ENCODE results near the gene ZNF573. TPM values are rescaled to one million over a fixed set of nuclear protein-coding genes. Genes with fewer than 3 reads are reported as not detected.
A peak's percentile ranks its signal among the peaks of the same experiment; 100 is the strongest.

ZNF573 gene
- total and polyA plus RNA-seq, 2 of the 13 experiments (the other 11 are each of a cell fraction or from before 2014, with no cell fraction given) = 3.1 to 9.3 TPM

DNA sequence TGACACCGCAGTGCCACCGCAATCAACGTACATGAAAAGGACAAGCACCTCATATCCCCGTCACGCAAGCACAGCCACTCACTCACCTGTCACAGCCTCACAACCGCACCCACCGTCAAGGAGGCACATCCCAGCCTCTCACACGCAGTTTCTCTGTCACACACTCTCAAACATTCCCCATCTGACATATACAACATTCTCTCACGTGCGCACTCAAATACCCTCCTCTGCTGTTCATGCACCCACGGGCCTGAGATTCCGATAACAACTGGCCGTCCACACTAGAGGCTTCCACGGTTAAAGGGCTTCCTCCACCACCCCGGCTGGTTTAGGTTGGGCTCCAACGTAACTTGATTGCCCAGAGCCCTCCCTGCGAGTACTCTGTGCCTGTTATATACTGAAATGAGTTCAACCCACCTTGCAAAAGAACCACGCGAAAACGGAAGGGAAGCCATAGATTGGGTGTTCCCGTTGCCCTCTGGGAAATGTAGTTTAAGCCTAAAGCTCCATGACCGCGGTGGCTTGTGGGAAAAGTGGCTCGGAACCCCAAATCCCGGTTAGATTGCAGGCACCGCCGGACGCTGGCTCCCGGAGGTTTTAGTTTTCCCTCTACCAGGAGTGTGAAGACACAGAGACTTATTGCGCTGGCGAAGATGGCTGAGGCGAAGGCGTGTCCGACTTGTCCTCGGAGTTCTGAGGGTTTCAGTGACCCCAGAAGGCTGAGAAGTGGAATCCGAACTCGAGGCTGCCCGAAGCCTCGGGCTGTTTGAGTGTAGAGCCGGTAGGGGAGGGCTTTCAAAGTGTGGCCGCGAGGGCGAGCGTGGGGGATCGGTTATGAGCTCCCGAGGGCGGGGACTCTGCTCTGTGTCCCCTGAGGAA lies at the start of gene ZNF573 (continued):
- TF ChIP-seq, protein P1, sequence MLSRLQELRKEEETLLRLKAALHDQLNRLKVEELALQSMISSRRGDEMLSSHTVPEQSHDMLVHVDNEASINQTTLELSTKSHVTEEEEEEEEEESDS (CRISPR knock-in tag; IDR thresholded peaks at IDR 0.05; ENCODE audit: borderline replicate concordance) = no peak
- TF ChIP-seq, protein P2, sequence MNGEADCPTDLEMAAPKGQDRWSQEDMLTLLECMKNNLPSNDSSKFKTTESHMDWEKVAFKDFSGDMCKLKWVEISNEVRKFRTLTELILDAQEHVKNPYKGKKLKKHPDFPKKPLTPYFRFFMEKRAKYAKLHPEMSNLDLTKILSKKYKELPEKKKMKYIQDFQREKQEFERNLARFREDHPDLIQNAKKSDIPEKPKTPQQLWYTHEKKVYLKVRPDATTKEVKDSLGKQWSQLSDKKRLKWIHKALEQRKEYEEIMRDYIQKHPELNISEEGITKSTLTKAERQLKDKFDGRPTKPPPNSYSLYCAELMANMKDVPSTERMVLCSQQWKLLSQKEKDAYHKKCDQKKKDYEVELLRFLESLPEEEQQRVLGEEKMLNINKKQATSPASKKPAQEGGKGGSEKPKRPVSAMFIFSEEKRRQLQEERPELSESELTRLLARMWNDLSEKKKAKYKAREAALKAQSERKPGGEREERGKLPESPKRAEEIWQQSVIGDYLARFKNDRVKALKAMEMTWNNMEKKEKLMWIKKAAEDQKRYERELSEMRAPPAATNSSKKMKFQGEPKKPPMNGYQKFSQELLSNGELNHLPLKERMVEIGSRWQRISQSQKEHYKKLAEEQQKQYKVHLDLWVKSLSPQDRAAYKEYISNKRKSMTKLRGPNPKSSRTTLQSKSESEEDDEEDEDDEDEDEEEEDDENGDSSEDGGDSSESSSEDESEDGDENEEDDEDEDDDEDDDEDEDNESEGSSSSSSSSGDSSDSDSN (CRISPR knock-in tag; IDR thresholded peaks at IDR 0.05) = peak; percentile 74; the same call in 1 of the 2 replicates
- TF ChIP-seq ZNF879 (CRISPR knock-in tag; IDR thresholded peaks at IDR 0.05) (no peak), ZFY (CRISPR knock-in tag; IDR thresholded peaks at IDR 0.05) (peak; percentile 77), ZNF724P (CRISPR knock-in tag; IDR thresholded peaks at IDR 0.05; ENCODE audit: borderline replicate concordance) (peak; percentile 39; the same call in 1 of the 2 replicates), ZNF124 (CRISPR knock-in tag; IDR thresholded peaks at IDR 0.05) (no peak), TAF1 (CRISPR knock-in tag; IDR thresholded peaks at IDR 0.05) (peak; percentile 81), CREM (IDR thresholded peaks at IDR 0.05) (peak; percentile 89), CREM (CRISPR knock-in tag; IDR thresholded peaks at IDR 0.05) (no peak), ZNF354B (CRISPR knock-in tag; IDR thresholded peaks at IDR 0.05) (no peak), ZNF335 (CRISPR knock-in tag; IDR thresholded peaks at IDR 0.05) (no peak; the same call in 1 of the 2 replicates), TRIM24 (CRISPR knock-in tag; IDR thresholded peaks at IDR 0.05) (no peak), ZNF572 (CRISPR knock-in tag; IDR thresholded peaks at IDR 0.05) (peak; percentile 82; the same call in 1 of the 2 replicates), ZNF326 (CRISPR knock-in tag; IDR thresholded peaks at IDR 0.05; ENCODE audit: borderline replicate concordance) (no peak), ZNF292 (CRISPR knock-in tag; IDR thresholded peaks at IDR 0.05; ENCODE audit: borderline replicate concordance, low read depth) (peak; percentile 76), EP300 (IDR thresholded peaks at IDR 0.05; ENCODE audit: low read depth in 2 of 2, low read length in 2 of 2) (peak in 1 of 2 experiments; percentile 11; a peak in 1 of 4 replicates), EP300 (CRISPR knock-in tag; IDR thresholded peaks at IDR 0.05; ENCODE audit: borderline replicate concordance) (no peak), RNF2 (conservative IDR thresholded peaks at IDR 0.05; ENCODE audit: low read depth) (no peak), ZNF430 (CRISPR knock-in tag; IDR thresholded peaks at IDR 0.05) (no peak), SRY (CRISPR knock-in tag; IDR thresholded peaks at IDR 0.05) (peak; percentile 88), TEAD2 (CRISPR knock-in tag; IDR thresholded peaks at IDR 0.05) (no peak), PHB2 (IDR thresholded peaks at IDR 0.05; ENCODE audit: partially characterized antibody) (no peak), JUN (CRISPR knock-in tag; IDR thresholded peaks at IDR 0.05) (no peak)
- TF ChIP-seq, protein P3, sequence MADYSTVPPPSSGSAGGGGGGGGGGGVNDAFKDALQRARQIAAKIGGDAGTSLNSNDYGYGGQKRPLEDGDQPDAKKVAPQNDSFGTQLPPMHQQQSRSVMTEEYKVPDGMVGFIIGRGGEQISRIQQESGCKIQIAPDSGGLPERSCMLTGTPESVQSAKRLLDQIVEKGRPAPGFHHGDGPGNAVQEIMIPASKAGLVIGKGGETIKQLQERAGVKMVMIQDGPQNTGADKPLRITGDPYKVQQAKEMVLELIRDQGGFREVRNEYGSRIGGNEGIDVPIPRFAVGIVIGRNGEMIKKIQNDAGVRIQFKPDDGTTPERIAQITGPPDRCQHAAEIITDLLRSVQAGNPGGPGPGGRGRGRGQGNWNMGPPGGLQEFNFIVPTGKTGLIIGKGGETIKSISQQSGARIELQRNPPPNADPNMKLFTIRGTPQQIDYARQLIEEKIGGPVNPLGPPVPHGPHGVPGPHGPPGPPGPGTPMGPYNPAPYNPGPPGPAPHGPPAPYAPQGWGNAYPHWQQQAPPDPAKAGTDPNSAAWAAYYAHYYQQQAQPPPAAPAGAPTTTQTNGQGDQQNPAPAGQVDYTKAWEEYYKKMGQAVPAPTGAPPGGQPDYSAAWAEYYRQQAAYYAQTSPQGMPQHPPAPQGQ (CRISPR knock-in tag; IDR thresholded peaks at IDR 0.05; ENCODE audit: borderline replicate concordance) = no peak
- TF ChIP-seq, protein P4, sequence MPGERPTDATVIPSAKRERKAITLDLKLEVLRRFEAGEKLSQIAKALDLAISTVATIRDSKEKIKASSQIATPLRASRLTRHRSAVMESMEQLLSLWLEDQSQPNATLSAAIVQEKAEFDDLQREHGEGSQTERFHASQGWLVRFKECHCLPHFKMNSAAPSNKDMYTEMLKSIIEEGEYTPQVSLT (CRISPR knock-in tag; IDR thresholded peaks at IDR 0.05; ENCODE audit: borderline replicate concordance, low read depth) = no peak
- TF ChIP-seq, protein P5, sequence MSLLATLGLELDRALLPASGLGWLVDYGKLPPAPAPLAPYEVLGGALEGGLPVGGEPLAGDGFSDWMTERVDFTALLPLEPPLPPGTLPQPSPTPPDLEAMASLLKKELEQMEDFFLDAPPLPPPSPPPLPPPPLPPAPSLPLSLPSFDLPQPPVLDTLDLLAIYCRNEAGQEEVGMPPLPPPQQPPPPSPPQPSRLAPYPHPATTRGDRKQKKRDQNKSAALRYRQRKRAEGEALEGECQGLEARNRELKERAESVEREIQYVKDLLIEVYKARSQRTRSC (CRISPR knock-in tag; IDR thresholded peaks at IDR 0.05; ENCODE audit: low read depth) = no peak

Data from HepG2 (cell line).